ENCODE results near the gene FLNC. TPM values are rescaled to one million over a fixed set of nuclear protein-coding genes. Genes with fewer than 3 reads are reported as not detected.

FLNC gene
- total and polyA plus RNA-seq, 9 of the 15 experiments (the other 6 are each of a cell fraction or from before 2014, with no cell fraction given), result 0.90 to 155 (median 28.8) TPM

GRCh38 chr7:128879939-128880746 lies 49.9 kb downstream of the FLNC start (continued):
- TF ChIP-seq ZNF398 (CRISPR knock-in tag; IDR thresholded peaks at IDR 0.05) (no peak), NFRKB (IDR thresholded peaks at IDR 0.05; ENCODE audit: low read depth) (no peak), RAD21 (CRISPR knock-in tag; conservative IDR thresholded peaks at IDR 0.05 in 1 of 2, IDR thresholded peaks at IDR 0.05 in 1 of 2) (peak; percentile 95 to 99), ZNF124 (CRISPR knock-in tag; IDR thresholded peaks at IDR 0.05) (no peak), NRF1 (conservative IDR thresholded peaks at IDR 0.05 in 1 of 2, IDR thresholded peaks at IDR 0.05 in 1 of 2) (no peak), SUPT5H (IDR thresholded peaks at IDR 0.05) (no peak), ARID2 (IDR thresholded peaks at IDR 0.05) (peak; percentile 90; the same call in 1 of the 2 replicates), NCOA1 (IDR thresholded peaks at IDR 0.05; ENCODE audit: low read depth) (no peak), CEBPZ (IDR thresholded peaks at IDR 0.05; ENCODE audit: borderline replicate concordance, low read depth, low read length) (no peak), ZNF224 (CRISPR knock-in tag; IDR thresholded peaks at IDR 0.05) (no peak), ZNF212 (CRISPR knock-in tag; IDR thresholded peaks at IDR 0.05) (no peak), CREM (IDR thresholded peaks at IDR 0.05; ENCODE audit: low read depth) (peak; percentile 49; the same call in 1 of the 2 replicates), ZNF561 (CRISPR knock-in tag; conservative IDR thresholded peaks at IDR 0.05) (no peak), RFX5 (IDR thresholded peaks at IDR 0.05; ENCODE audit: low read depth, low read length) (no peak)
- TF ChIP-seq, protein P1, sequence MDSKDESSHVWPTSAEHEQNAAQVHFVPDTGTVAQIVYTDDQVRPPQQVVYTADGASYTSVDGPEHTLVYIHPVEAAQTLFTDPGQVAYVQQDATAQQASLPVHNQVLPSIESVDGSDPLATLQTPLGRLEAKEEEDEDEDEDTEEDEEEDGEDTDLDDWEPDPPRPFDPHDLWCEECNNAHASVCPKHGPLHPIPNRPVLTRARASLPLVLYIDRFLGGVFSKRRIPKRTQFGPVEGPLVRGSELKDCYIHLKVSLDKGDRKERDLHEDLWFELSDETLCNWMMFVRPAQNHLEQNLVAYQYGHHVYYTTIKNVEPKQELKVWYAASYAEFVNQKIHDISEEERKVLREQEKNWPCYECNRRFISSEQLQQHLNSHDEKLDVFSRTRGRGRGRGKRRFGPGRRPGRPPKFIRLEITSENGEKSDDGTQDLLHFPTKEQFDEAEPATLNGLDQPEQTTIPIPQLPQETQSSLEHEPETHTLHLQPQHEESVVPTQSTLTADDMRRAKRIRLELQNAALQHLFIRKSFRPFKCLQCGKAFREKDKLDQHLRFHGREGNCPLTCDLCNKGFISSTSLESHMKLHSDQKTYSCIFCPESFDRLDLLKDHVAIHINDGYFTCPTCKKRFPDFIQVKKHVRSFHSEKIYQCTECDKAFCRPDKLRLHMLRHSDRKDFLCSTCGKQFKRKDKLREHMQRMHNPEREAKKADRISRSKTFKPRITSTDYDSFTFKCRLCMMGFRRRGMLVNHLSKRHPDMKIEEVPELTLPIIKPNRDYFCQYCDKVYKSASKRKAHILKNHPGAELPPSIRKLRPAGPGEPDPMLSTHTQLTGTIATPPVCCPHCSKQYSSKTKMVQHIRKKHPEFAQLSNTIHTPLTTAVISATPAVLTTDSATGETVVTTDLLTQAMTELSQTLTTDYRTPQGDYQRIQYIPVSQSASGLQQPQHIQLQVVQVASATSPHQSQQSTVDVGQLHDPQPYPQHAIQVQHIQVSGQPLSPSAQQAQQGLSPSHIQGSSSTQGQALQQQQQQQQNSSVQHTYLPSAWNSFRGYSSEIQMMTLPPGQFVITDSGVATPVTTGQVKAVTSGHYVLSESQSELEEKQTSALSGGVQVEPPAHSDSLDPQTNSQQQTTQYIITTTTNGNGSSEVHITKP (IDR thresholded peaks at IDR 0.05; ENCODE audit: partially characterized antibody), result no peak
- TF ChIP-seq, protein P2, sequence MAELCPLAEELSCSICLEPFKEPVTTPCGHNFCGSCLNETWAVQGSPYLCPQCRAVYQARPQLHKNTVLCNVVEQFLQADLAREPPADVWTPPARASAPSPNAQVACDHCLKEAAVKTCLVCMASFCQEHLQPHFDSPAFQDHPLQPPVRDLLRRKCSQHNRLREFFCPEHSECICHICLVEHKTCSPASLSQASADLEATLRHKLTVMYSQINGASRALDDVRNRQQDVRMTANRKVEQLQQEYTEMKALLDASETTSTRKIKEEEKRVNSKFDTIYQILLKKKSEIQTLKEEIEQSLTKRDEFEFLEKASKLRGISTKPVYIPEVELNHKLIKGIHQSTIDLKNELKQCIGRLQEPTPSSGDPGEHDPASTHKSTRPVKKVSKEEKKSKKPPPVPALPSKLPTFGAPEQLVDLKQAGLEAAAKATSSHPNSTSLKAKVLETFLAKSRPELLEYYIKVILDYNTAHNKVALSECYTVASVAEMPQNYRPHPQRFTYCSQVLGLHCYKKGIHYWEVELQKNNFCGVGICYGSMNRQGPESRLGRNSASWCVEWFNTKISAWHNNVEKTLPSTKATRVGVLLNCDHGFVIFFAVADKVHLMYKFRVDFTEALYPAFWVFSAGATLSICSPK (IDR thresholded peaks at IDR 0.05; ENCODE audit: borderline replicate concordance), result no peak
